ENCODE measurements around the gene JMJD1C.

GRCh38 chr10:63464402-63465292 is 1.1 kb downstream of the JMJD1C start:
- no peak for TF ChIP-seq YY1 (IDR thresholded peaks at IDR 0.05; ENCODE audit: insufficient read depth, insufficient read length)
- TF ChIP-seq ZNF274 (IDR thresholded peaks at IDR 0.05; ENCODE audit: low read depth, low read length) = no peak

All from NT2/D1 (cell line).